CD4-positive, CD25-positive, alpha-beta regulatory T cell (primary cell): ENCODE results near the gene FAM83F. TPM values are rescaled to one million over a fixed set of nuclear protein-coding genes. Genes with fewer than 3 reads are reported as not detected.

Experiments used
- ATAC-seq, 2 donors: fragments of 150-1000 bp; cut with Tn5 transposase; one replicate each; pipeline ENCODE4 v1.10.0; 2021; ENCODE audit warnings: low read depth in 2 of 2, moderate number of reproducible peaks in 2 of 2, moderate library complexity in 1 of 2
- DNase-seq, 3 donors: peaks; one replicate each; pipeline versions ENCODE4 v3.0.0 to v3.0.0-alpha.2; 2012 to 2022; ENCODE audit warnings: mixed read lengths in 1 of 3
- H3K27ac ChIP-seq: one replicate; pipeline ENCODE4 v1.7.0; 2013; ENCODE audit warnings: mild to moderate bottlenecking, low read length; ENCODE audit not compliant: insufficient read depth, poor library complexity, severe bottlenecking
- H3K27me3 ChIP-seq: one replicate; pipeline ENCODE4 v1.7.0; 2013; ENCODE audit warnings: low read length; ENCODE audit not compliant: control insufficient read depth, insufficient read depth
- H3K36me3 ChIP-seq: one replicate; pipeline ENCODE4 v1.7.0; 2013; ENCODE audit warnings: mild to moderate bottlenecking, low read length, moderate library complexity; ENCODE audit not compliant: control insufficient read depth, insufficient read depth
- H3K4me1 ChIP-seq: 2 replicates; pipeline ENCODE4 v1.7.0; 2013; ENCODE audit warnings: mild to moderate bottlenecking, low read length; ENCODE audit not compliant: insufficient read depth, control insufficient read depth, poor library complexity, severe bottlenecking
- H3K4me3 ChIP-seq: one replicate; pipeline ENCODE4 v1.7.0; 2013; ENCODE audit warnings: low read depth, mild to moderate bottlenecking, low read length, moderate library complexity
- H3K9me3 ChIP-seq, 2 experiments: 1 replicate in 1 of 2; 2 replicates in 1 of 2; pipeline ENCODE4 v1.7.0; 2013; ENCODE audit warnings: low read length in 2 of 2, mild to moderate bottlenecking in 1 of 2, moderate library complexity in 1 of 2; ENCODE audit not compliant: control insufficient read depth in 2 of 2
- H3K27ac Mint-ChIP-seq, 3 donors: one replicate each; pipeline ENCODE4 v1.8.0; 2020 to 2022; ENCODE audit warnings: mild to moderate bottlenecking in 3 of 3, mixed read lengths in 3 of 3, moderate library complexity in 2 of 3
- H3K27me3 Mint-ChIP-seq: one replicate; pipeline ENCODE4 v1.8.0; 2022; ENCODE audit warnings: mild to moderate bottlenecking, mixed read lengths
- H3K36me3 Mint-ChIP-seq: one replicate; pipeline ENCODE4 v1.8.0; 2020; ENCODE audit warnings: mixed read lengths
- H3K4me1 Mint-ChIP-seq, 4 donors: one replicate each; pipeline ENCODE4 v1.8.0; 2020 to 2022; ENCODE audit warnings: mixed read lengths in 4 of 4, mild to moderate bottlenecking in 1 of 4
- H3K4me3 Mint-ChIP-seq, 4 donors: one replicate each; pipeline ENCODE4 v1.8.0; 2020 to 2022; ENCODE audit warnings: mild to moderate bottlenecking in 4 of 4, mixed read lengths in 4 of 4, moderate library complexity in 3 of 4
- H3K9me3 Mint-ChIP-seq, 7 donors: one replicate each; pipeline ENCODE4 v1.8.0; 2020 to 2022; ENCODE audit warnings: mixed read lengths in 7 of 7, mild to moderate bottlenecking in 3 of 7, moderate library complexity in 2 of 7
- polyA plus RNA-seq, 4 donors: library from polyadenylated mRNA; unstranded; fragments of 300-500 nt; fragmentation: Illumina TruSeq; gene quantifications; one replicate each; pipeline ENCODE4 v1.2.3, GENCODE V29; 2021
- total RNA-seq: library from RNA; stranded (reverse); gene quantifications from one replicate; pipeline ENCODE4 v1.2.3, GENCODE V29; 2022

The FAM83F gene
- total and polyA plus RNA-seq, 5 donors from 2014 or later = 0.01 to 3.2 (median 0.04) TPM; not detected in 1

DNA sequence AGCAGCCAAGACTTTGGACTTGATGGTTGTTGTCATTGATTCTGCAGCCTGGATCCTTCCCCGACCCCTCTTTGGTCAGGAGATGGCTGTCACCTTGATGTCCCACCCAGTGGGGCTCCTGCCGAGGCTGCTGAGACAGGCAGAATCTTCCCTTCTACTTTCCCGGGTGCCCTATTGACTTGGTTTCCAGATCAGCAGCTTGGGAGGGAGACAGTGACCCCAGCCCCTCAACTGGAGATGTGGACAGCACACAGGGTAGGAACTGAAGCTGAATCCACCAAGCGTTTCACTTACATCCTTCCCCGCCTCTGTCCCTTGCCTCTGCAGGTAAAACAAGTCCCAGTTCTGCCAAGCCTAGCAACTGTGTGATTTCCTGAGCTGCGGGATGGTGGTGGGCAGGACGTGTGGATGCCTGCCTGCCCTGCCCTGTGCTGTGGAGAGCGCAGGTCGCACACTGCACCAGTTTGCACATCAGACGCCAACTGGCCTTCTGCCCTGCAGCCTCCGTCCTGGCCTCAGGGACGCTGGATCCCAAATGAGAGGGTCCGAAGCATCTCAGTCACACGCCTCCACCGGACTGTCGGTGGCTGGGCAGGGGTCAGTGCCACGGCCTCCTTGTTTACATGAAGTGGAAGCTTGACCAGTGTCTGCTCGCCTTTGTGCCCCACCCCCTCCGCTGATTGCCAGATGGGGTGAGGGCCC, 34.6 kb downstream of the FAM83F start:
- no peaks in the 10 kb centered on the region for H3K9me3 Mint-ChIP-seq
- no peak overlapping the region for H3K4me3 Mint-ChIP-seq
- Histone ChIP-seq H3K4me1 (peaks cover 4% of the 10 kb centered on the region), H3K4me3 (no peak overlapping the region), H3K36me3 (no peaks in the 10 kb centered on the region), H3K27me3 (no peaks in the 10 kb centered on the region), H3K9me3 (no peaks in the 10 kb centered on the region), H3K27ac (no peak overlapping the region)
- peak overlapping the region in 1 of 3 donors; percentile 31 for H3K27ac Mint-ChIP-seq
- ATAC-seq = no peak
- no peaks in the 10 kb centered on the region for H3K36me3 Mint-ChIP-seq
- DNase-seq = no peak
- peaks cover 0 to 5% (median 2%) of the 10 kb centered on the region in 4 donors for H3K4me1 Mint-ChIP-seq
- H3K27me3 Mint-ChIP-seq = peaks cover 8% of the 10 kb centered on the region

DNA sequence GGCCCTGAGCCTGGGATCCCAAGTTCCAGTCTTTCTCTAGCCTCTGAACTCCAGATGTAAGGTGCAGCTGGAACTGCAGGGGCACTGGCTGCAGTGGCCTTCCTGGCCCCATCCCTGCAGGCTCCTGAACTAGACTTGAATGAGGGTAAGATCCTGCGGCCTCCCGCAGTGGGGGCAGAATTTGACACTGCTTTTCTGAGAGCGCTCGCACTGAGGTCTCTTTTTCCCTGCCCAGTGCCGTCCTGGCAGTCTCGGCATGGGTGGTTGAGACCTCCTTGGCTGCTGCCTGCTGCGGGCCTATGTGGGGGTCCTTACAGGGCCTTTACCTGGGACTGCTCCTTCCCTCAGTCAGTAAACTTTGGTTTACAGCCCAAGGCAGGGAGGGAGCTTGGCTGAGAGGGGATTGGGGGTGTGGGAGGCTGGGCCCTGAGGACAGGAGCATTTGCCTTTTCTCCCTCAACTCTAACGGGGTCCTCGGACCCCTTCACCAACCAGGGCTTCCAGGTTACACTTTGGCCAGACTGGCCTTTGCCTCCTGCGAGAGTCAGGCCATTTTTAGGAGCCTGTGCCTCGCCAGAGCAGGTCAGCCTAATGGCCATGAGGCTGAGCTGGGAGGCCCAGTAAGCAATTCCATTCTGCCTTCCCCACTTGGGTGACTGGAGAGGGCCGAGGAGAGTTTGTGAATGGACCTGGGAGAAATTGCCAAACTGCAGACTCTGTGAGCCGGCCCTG, 35.4 kb downstream of the FAM83F start:
- Histone ChIP-seq H3K4me1 (no peaks in the 10 kb centered on the region), H3K9me3 (no peaks in the 10 kb centered on the region), H3K27me3 (no peaks in the 10 kb centered on the region), H3K27ac (no peak overlapping the region), H3K4me3 (no peak overlapping the region), H3K36me3 (no peaks in the 10 kb centered on the region)
- Mint-ChIP-seq H3K27ac (no peak overlapping the region), H3K4me3 (no peak overlapping the region), H3K4me1 (peaks cover 0 to 4% (median 0%) of the 10 kb centered on the region in 4 donors), H3K27me3 (peaks cover 8% of the 10 kb centered on the region), H3K36me3 (no peaks in the 10 kb centered on the region), H3K9me3 (no peaks in the 10 kb centered on the region)
- DNase-seq = no peak
- ATAC-seq = no peak

- H3K27me3 Mint-ChIP-seq = peaks cover 8% of the 10 kb centered on the region
- no peak overlapping the region for H3K4me3 ChIP-seq
- no peak overlapping the region for H3K4me3 Mint-ChIP-seq
- no peaks in the 10 kb centered on the region for H3K4me1 ChIP-seq
- peaks cover 0 to 4% (median 0%) of the 10 kb centered on the region in 4 donors for H3K4me1 Mint-ChIP-seq
- H3K27ac ChIP-seq = no peak overlapping the region
- no peaks in the 10 kb centered on the region for H3K36me3 Mint-ChIP-seq
- no peak overlapping the region for H3K27ac Mint-ChIP-seq
- no peaks in the 10 kb centered on the region for H3K27me3 ChIP-seq
- H3K36me3 ChIP-seq = no peaks in the 10 kb centered on the region
- no peaks in the 10 kb centered on the region for H3K9me3 Mint-ChIP-seq
- no peak for ATAC-seq
- DNase-seq = peak in 1 of 3 donors; percentile 16
- no peaks in the 10 kb centered on the region for H3K9me3 ChIP-seq
Measured at GRCh38 chr22:40030758-40031095, 36.0 kb downstream of the FAM83F start.

DNA sequence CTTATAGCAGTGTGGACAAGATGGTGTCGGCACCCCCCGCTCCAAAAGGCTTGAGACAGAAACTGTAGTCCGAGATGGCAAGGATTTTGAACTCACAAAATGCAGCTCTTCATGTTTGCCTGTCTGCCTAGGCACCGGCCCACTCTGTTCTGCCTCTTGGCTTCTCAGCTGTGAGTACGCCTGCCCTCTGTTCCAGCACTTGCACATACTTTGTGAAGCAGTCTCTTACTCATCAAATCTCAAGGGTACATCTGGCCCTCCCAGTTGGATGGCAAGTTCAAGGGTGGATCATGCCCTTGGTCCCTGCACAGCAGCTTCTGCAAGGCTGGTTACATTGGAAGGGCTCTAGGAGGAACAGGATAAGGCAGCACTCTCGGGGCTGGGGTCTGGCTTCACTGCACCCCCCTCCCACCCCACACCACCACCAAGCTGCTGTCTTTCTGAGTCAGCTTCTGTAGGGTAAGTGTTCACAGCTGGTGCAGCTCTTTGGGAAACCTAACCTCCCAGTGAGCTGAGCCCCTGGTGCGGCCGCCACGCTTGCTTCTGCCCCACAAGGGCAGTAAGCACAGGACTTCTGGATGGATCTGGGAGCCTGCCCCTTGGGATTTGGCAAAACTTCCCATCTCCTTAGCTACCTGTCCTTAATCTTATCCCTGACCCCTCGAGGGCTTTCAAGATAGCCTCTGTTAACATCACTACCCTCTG, 37.2 kb downstream of the FAM83F start:
- Mint-ChIP-seq H3K27ac (no peak overlapping the region), H3K4me3 (no peak overlapping the region), H3K4me1 (peaks cover 0 to under 1% (median 0%) of the 10 kb centered on the region in 4 donors), H3K27me3 (peaks cover 17% of the 10 kb centered on the region), H3K9me3 (no peaks in the 10 kb centered on the region), H3K36me3 (no peaks in the 10 kb centered on the region)
- no peaks in the 10 kb centered on the region for H3K4me1 ChIP-seq
- no peak for ATAC-seq
- H3K27ac ChIP-seq = no peak overlapping the region
- H3K9me3 ChIP-seq = no peaks in the 10 kb centered on the region
- H3K36me3 ChIP-seq = no peaks in the 10 kb centered on the region
- H3K27me3 ChIP-seq = no peaks in the 10 kb centered on the region
- H3K4me3 ChIP-seq = no peak overlapping the region
- DNase-seq = no peak

DNA sequence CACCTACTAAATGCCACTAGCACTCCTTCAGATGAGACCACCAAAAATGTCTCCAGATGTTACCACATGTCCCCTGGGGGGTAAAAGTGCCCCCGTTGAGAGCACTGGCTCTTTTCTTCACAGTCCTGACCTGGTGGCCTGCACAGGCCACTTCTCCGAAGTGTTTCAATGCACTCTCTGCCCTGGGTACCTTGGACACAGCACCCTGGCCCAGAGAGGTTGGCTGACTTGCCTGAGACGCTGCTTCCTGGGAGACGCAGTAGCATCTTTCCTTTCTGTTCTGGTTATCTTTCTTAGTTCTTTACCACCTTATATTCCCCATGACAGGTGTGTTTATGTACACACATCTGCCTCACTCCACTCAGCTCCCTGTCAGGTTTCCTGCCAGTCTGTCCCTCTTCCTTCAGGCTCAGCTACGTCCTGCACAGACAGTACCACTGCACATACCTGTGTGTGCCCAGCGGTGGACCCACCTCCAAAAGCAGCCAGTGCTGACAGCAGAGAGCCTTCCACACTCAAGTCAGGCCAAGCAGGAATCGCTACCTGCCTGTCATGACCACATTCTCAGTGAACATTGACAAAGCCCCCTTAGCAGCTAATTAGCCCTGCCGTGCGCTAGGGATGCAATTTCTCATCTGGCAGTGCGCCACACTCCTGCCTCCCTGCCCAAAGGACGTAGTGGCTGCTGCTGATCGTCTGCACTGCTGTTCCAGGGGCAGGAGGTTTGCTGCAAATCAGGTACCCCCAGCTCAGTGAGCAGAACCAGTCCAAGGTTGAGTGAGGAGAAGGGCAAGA, 39.0 kb downstream of the FAM83F start:
- no peak for DNase-seq
- Histone ChIP-seq H3K4me1 (no peaks in the 10 kb centered on the region), H3K36me3 (no peaks in the 10 kb centered on the region), H3K27ac (no peak overlapping the region), H3K27me3 (no peaks in the 10 kb centered on the region), H3K4me3 (no peak overlapping the region), H3K9me3 (no peaks in the 10 kb centered on the region)
- Mint-ChIP-seq H3K4me3 (no peak overlapping the region), H3K9me3 (peaks cover 0 to 2% (median 0%) of the 10 kb centered on the region in 7 donors), H3K27me3 (peaks cover 28% of the 10 kb centered on the region), H3K36me3 (no peaks in the 10 kb centered on the region), H3K4me1 (no peaks in the 10 kb centered on the region), H3K27ac (no peak overlapping the region)
- no peak for ATAC-seq

DNA sequence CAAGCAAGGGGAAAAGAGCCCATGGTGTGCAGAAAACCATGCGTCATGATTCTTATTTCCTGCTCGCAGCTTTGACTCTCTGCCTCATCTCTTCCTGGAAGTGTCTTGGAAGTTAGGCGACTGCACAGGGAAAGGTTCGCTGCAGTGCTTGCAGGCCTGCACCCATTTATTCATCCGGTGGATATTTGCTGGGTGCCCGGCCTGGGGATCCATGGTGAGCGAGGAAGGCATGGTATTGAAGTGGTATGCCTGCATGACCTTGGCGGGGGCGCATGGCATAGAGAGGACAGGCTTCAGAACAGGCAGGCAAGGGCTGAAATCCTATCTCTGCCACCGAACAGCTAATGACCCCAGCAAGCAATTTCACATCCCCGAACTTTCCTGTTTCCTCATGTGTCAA, 40.6 kb downstream of the FAM83F start:
- Histone ChIP-seq H3K9me3 (no peaks in the 10 kb centered on the region), H3K27ac (no peak overlapping the region), H3K27me3 (peaks cover 9% of the 10 kb centered on the region), H3K36me3 (no peaks in the 10 kb centered on the region), H3K4me1 (no peaks in the 10 kb centered on the region), H3K4me3 (no peak overlapping the region)
- peaks cover 42% of the 10 kb centered on the region for H3K27me3 Mint-ChIP-seq
- no peak overlapping the region for H3K4me3 Mint-ChIP-seq
- no peak for DNase-seq
- H3K9me3 Mint-ChIP-seq = peaks cover 0 to 2% (median 0%) of the 10 kb centered on the region in 7 donors
- no peaks in the 10 kb centered on the region for H3K36me3 Mint-ChIP-seq
- H3K27ac Mint-ChIP-seq = no peak overlapping the region
- no peak for ATAC-seq
- H3K4me1 Mint-ChIP-seq = peaks cover 0 to 3% (median 0%) of the 10 kb centered on the region in 4 donors

GRCh38 chr22:40036126-40036525, 41.4 kb downstream of the FAM83F start:
- Histone ChIP-seq H3K4me3 (no peak overlapping the region), H3K36me3 (no peaks in the 10 kb centered on the region), H3K9me3 (no peaks in the 10 kb centered on the region), H3K27ac (no peak overlapping the region), H3K27me3 (peaks cover 14% of the 10 kb centered on the region), H3K4me1 (no peaks in the 10 kb centered on the region)
- Mint-ChIP-seq H3K27me3 (peaks cover 49% of the 10 kb centered on the region), H3K36me3 (no peaks in the 10 kb centered on the region), H3K4me3 (no peak overlapping the region), H3K27ac (no peak overlapping the region), H3K9me3 (peaks cover 0 to 2% (median 0%) of the 10 kb centered on the region in 7 donors), H3K4me1 (peaks cover 0 to 3% (median 0%) of the 10 kb centered on the region in 4 donors)
- ATAC-seq = no peak
- DNase-seq = no peak
